NT2/D1 (cell line): Measurements from ENCODE around the gene SCARF2.

Experiments
- YY1 ChIP-seq: IDR thresholded peaks from 2 replicates; pipeline ENCODE4 v1.6.1; 2011; ENCODE audit not compliant: insufficient read length, insufficient read depth
- ZNF274 ChIP-seq: IDR thresholded peaks from 2 replicates; pipeline ENCODE4 v1.6.1; 2011; ENCODE audit warnings: mild to moderate bottlenecking, low read depth, low read length

- TF ChIP-seq YY1 (no peak), ZNF274 (no peak)
Observed at GRCh38 chr22:20436768-20437612, 635 bp downstream of the SCARF2 start.
